ENCODE data around the gene CDK5R2.

DNA sequence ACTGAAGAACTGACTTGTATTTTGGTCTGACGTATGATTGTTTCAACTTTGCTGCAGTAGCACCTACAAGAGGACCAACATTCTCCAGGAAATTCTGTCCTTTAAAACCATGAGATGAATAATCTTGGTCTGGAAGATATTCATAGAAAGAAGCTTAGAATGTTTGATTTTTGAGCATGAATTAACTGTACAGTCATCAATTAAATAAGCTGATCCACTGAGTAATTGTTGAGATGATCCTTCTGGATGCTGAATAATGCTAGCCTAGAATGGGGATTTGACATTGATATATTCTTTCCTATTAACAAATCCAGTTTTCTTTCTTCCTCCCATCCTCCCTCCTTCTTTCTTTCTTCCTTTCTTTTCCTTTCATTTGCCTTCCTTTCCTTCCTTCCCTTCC is 39.0 kb upstream of the CDK5R2 start:
- no peak for TF ChIP-seq POLR2A (IDR thresholded peaks at IDR 0.05; ENCODE audit: low read depth, low read length)
- no peak for TF ChIP-seq POLR2AphosphoS5 (IDR thresholded peaks at IDR 0.05; ENCODE audit: low read depth, low read length)
- TF ChIP-seq PAX5 (IDR thresholded peaks at IDR 0.05; ENCODE audit: insufficient read depth, low read length, severe bottlenecking) = no peak
- no peak for TF ChIP-seq SPI1 (IDR thresholded peaks at IDR 0.05; ENCODE audit: low read depth, low read length)
- no peak for TF ChIP-seq TAF1 (IDR thresholded peaks at IDR 0.05; ENCODE audit: low read depth, low read length)
- TF ChIP-seq POU2F2 (IDR thresholded peaks at IDR 0.05; ENCODE audit: low read depth, low read length) = no peak

All from GM12891 (cell line).